Stimulated activated CD8-positive, alpha-beta memory T cell treated with anti-CD3 and anti-CD28 coated beads, Interleukin-7, amount 100 ng/mL, for 1 hour (primary cell): Measurements from ENCODE around the gene MIF4GD.
"Not testable (repeated sequence)": the region's sequence is repeated elsewhere in the genome, so short reads cannot be mapped to it uniquely, and the experiment has no call there.

Experiments used
- DNase-seq, 2 donors: peaks; one replicate each; pipeline ENCODE4 v3.0.0-alpha.2; 2020; ENCODE audit warnings: low read depth in 2 of 2

MIF4GD gene

DNA sequence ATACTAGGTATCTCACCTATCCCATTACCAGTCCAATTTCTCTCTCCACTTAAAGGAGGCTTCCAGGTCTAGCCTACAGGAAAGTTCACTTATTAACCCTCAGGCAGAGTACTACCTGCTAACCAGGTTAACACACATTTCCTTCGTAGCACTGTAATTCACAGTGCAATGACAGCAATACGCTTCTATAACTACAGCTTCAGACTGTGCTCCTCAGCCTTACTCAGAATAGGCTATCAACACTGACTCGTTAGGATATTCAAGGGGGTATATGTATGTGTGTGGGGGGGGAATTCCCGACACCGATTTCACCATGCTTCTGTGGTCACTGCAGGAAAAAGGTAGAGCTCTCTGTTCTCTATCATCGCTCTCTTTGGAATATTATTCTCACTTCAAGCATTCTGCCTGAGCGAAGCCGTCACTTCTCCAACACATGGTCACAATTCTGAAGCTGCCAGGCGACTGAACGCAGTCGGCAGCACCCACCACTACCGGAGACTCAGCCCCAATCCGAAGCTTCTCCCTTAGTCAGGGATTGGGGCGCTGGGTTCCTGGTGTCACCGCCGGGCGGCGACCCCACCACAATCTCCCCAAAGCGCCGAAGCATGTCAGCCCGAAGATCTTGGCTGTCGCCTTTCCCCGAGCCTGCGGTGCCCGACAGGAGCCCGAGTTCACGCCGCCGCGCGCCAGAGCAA, 10.2 kb downstream of the MIF4GD start:
- no peak for DNase-seq

DNA sequence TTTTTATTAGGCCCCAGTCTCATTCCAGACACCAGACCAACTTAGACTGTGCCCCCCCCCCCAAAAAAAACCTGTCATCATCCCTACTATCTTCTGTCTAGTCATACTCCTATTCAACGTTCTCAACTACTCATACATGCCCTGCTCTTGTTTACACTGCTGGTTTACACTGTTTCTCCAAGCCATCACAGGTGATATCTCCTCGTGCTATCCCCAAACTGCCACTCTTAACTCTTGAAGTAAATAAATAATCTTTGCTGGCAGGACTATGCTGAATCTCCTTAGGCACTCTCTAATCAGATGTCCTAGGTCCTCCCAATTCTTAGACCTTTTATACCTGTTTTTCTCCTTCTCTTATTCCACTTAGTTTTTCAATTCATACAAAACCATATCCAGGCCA, 13.8 kb downstream of the MIF4GD start:
- DNase-seq, result not testable (repeated sequence)

DNA sequence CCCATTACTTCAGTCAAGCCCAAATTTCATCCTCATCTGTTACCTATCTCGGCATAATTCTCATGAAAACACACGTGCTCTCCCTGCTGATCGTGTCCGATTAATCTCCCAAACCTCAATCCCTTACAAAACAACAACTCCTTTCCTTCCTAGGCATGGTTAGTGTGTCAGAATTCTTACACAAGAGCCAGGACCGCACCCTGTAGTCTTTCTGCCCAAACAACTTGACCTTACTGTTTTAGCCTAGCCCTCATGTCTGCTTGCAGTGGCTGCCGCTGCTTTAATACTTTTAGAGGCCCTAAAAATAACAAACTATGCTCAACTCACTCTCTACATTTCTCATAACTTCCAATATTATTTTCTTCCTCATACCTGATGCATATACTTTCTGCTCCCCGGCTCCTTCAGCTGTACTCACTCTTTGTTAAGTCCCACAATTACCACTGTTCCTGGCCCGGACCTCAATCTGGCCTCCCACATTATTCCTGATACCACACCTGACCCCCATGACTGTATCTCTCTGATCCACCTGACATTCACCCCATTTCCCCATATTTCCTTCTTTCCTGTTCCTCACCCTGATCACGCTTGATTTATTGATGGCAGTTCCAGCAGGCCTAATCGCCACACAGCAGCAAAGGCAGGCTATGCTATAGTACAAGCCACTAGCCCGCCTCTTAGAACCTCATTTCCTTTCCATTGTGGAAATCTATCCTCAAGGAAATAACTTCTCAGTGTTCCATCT, 14.9 kb downstream of the MIF4GD start:
- not testable (repeated sequence) for DNase-seq

DNA sequence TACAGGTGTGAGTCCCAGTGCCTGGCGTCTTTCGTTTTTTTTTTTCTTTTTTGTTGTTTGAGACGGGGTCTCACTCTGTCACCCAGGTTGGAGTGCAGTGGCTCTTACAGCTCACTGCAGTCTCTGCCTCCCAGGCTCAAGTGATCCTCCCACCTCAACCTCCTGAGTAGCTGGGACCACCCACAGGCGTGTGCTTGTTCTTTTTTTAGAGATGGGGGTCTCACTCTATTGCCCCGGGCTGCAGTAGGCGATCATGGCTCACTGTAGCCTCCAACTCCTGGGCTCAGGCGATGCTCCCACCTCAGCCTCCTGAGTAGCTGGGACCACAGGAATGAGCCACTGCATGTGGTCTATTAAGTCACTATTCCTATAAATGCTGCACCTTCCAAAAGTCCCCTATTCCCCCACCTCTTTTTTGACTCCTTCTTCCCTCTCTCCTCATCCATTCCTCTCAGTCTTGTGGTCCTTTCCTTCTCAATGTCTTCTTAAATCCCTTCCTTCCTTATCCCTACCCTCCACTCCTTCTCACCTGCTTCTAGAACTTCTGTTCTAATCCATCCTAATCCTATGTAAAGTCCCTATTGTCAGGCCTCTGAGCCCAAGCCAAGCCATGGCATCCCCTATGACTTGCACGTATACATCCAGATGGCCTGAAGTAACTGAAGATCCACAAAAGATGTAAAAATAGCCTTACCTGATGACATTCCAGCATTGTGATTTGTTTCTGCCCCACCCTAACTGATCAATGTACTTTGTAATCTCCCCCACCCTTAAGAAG, 18.8 kb downstream of the MIF4GD start:
- no peak for DNase-seq

DNA sequence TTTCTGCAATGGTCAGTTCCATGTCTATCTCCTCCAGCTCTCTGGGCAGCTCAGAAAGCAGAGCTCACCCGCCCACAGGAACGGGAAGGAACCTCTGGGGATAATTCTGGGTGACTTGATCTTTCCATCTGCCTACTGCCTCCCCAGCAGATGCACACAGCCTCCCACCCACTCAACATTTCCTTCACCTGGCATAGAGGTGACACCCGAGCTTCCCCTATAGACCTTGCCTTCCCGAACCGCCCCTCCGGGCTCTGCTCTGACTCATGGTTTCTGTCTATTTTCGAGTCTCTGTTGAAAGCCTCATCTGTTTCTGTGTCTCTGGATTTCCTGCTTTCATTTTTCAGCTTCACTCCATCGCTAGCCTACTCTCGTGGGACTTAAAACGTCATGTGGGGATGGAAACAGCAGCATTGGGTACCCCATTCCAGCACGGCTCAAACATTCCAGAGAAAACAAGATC, 21.0 kb downstream of the MIF4GD start:
- DNase-seq, result peak; percentile 46 to 49

DNA sequence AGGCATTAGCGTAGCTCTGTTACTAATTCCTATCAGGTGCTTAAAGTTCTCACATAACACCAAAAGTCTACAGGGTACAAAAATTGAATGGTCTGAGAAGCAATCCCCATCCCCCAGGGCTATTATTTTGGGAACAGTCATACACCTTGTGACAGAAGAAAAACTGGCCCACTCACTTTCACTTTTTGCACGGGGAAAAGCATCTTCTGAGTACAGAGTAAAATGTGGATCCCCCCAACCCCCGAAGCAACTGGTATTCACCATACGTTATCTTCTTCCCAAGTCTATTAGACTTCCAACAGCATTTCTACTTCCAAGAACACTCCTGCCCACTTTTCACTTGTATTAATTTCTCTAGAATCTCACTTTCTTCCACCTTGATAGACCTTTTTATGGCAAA, 21.5 kb downstream of the MIF4GD start:
- no peak for DNase-seq

DNA sequence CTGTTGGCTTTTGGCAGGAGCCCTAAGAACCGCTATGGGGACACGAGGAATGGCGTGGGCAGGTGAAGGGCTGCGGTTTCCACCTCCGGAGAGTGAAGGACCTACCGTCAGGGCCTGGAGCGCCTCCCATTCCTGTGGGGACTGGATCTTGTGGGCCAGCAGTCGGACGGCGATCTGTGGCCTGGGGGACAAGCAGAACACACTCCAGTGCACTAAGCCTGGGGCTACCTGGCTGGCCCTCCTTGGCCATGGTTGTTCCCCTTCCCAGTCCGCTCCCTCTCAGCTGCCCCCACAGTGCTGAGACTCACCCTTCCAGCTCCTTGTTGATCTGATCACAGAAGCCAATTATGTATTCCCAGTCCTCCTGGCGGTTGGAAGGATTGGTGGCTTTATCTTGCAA, 24.6 kb downstream of the MIF4GD start:
- no peak for DNase-seq

DNA sequence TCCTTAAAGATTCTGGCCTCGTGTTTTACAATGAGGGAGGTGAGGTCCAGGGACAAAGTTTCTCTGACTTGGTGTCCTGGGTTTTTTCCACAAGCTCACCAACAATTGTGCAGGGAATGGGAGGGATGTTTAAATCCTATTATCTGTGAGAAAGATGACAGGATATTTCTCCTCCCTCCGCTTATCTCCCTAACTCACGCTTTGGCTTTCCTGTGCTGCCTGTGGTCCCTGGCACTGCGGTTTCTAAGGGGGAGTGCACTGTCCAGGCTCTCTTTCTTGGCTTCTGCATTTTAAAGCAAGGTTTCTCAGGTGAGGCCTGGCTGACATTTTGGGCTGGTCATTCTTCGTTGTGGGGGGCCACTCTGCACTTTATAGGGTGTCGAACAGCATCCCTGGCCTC, 26.0 kb downstream of the MIF4GD start:
- no peak for DNase-seq

DNA sequence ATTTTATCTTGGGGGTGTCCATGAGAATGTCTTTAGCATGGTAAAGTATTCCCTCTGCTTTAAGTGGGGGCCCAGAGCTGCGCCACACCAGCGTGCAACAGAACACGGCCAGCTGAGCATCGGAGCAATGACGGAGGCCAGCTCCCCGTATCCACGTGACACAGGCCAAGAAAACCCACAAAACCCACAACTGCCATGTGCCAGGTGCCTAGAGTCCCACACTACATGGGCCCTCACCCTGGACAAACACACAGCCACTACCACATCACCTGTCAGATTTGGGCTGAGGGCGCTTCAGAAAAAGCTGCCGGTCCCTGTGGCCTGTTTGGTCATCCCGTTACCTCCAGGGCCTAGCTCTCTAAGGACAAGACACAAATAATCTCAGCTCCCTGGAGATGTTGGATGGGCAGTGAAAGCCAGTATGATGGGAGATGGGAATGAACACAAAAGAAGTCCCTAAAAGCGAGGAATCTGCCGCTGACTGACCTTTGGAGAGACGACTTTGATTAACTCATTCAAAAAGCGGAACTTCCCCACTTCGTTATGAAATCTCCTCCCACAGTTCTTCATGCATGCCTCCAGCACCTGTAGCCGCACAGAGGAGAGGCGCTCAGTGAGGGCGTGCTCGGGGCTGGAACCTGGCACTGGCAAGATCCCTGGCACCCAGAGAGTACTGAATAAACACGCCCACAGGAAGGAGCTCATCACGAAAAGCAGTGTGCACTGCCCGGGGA, 26.7 kb downstream of the MIF4GD start:
- DNase-seq, result no peak

DNA sequence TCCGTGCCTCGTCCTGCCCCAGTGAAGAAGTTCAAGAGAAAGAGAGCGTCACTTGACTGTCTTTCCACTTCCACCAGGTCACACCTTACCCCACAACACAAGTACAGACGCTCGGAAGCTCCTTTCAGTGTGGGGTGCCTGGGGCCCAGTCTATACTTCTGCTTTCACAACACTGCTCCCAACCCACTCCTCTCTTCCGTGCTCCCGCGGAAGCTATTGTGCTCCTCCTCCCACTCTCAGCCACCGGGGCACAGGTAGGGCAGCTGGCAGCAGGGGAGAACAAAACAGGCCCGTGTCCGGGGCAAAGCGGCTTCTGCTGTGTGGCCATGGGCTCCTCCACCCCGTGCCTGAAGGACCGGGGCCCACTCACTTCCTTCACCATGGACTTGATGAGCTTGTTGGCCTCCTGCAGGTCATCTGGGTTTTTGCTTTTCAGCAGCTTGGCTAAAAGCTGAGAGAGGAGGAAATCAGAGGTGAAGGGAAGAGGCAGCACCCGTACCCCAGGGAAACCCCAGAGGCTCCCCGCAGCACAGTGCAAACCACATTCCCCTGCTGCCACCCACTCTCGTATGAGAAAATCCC, 28.5 kb downstream of the MIF4GD start:
- no peak for DNase-seq

DNA sequence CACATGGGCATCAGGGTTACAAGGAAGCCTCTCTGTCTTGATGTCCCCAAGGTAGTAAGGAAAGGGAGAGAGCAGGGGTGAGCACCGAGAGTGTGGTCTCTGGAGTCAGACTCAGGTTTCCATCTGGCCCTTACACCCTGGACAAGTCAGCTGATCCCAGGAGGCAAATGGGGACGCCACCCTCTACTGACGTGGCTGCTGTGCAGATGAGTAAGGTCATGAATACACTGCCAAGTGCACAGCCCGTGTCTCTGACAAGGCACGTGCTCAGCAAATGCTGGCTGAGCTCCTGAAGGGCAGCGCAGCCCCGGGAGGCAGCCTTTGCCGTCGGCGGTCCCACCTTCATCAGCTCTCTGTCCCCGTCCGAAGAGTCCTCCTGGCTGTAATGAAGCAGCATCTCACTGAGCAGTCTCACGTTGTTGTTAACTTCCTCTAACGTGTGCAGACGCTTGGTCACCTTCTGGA, 29.0 kb downstream of the MIF4GD start:
- DNase-seq, result no peak

DNA sequence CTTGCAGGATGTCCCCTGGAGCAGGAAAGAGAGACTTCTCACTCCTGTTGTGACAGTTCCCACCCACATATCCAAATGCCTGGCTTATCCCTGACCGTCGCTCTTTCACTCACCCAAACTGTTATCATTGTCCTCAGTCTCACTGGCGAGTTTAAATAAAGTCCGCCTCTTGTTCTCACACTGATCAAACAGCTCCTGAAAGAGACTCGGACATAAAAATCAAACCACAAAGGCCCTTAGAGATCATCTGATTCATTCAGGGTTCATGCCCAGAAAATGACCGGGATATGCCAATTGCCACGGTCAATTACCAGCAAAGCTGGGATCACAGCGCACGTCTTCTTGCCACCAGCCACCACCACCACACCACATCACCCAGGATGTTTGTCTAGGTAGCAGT, 29.5 kb downstream of the MIF4GD start:
- DNase-seq, result no peak

DNA sequence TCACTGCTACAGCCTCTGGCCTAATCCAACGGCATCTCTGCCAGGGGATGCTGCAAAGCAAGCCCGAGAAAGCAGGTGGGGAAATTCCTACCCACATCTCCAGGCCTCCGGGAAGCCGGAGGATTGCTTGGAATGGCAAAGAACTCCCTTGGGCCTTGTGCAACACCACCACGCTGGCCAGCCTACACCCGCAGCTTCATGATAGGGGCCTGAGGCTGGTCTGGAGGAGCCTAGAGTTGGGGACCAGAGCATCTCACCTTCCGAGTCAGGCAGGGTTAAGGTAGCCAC, 29.9 kb downstream of the MIF4GD start:
- no peak for DNase-seq

DNA sequence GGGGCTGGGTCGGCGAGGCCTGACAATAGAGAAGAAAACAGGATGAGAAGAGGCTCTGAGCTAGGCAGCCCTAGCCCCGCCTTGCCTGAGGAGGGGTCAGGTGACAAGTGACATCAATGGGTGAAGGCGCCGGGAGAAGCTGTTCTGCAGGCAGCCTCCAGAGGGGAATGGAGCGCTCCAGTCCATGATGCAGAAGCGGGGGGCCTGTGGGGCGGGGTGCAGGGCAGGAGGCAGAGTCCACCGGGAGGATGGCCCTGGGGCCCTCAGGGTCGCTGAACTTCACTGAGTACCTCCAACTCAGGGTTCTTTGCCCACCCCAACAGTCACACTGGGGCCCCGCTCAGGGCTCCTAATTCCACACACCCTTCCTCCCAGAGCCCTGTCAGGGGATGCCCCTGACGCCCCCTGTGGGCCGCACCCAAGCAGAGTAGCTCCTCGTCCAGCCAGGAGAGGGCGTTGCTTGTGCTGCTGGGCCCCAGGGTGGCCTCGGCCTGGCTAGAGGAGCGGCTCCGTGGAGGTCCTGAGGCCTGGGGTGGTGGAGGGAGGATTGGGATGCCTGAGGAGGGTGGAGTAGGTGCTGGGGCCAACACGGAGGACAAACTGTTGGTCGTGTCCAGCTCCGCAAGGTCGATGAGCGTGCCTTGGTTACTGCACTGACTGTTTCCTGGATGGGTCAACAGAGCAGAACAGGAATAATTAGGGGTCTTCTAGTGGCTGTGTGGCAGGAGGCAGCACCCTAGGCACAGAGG, 30.5 kb downstream of the MIF4GD start:
- DNase-seq, result no peak

DNA sequence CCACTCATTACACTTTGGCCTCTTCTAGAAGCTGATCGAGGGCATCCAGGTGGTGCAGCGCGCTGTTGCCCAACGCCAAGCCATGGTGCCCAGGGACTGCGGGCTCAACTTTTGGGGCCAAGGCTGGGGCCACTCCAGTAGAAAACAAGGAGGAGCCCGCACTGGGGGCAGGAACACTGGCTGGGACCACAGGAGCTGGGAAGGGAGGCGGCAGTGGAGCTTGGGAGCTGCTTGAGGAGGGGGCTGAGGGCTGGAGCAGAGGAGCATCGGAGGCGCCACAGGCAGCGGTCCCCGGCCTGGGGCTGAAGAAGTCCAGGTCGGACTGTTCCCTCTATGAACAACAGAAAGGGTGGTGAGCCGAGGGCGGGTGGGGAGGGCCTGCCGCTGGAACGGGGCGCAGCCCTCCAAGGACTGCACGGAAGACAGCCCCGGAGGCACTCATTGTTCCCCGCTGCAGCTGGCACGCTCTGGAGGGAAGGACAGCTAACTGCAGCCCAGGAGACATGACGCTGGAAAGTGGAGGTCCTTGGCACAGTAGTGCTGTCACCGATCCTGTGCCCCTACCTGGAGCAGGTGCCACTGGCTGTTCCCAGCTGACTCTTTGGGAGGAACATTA, 31.1 kb downstream of the MIF4GD start:
- DNase-seq, result no peak

DNA sequence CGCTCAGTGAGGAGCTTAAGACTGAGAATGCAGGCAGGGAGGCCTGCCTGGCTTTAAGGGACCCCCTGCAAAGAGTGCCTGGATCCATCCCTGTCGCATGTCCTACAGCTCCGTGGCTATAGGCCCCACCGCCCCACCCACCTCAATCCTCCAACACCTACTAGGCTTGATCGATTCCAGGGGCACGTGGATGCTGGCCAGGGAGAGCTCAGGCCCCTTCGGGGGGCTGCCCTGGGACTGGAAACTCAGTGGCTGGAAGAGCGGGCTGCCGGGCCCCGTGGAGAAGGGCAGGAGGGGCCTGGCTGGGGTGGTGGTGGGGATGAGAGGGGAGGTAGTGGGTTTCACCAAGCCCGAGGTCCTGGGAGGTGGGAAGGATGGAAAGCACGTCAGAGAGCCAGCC, 31.8 kb downstream of the MIF4GD start:
- DNase-seq, result no peak

DNA sequence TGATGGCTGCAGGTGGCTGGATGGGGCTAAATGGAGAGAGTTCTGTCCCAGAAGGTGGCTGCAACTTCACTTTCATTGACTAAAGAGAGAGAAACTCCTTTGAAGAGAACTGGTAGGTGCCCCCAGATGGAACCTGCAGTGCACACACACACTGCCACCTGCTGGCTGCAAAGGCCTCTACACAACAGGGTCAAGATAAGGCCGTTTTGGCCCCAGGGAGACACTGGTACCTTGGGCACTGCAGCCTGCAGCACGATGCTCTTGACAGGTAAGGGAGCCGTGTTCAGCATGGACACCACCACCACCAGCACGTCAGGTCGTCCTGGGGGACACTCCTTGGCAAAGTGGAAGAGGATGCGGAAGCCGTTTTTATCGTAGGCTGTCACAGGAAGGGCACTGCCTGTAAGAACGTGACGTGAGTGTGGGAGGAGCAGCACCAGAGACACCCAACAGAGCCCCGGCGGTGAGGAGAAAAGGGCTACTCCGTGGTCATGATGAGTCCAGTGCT, 32.3 kb downstream of the MIF4GD start:
- DNase-seq, result peak in 1 of 2 donors; percentile 36

DNA sequence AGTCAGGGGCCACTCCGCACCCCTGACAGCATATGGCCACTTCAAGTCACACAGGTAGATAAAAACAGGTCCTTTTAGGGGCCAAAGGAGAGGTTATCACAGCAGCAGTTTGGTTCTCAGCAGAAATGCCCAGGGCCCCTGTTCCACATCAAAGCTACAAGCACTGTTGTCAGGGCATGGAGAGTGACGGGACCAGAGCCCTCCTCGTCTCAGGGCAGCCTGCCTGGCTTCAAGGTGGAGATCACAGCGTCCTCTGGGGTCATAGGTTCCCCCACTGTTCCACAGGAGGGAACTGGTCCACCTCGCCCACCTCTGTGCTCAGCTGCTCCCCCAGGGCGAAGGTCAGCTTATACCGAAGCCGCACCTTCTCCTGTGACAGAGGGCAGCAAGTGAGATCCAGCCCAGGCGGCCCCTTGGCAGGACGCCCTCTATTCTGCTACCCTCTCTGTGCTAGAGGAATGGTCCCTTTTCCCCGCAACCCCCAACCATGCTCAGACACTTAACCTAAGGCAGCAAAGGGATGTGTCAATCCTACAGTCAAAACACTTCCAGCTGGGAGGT, 32.9 kb downstream of the MIF4GD start:
- no peak for DNase-seq

DNA sequence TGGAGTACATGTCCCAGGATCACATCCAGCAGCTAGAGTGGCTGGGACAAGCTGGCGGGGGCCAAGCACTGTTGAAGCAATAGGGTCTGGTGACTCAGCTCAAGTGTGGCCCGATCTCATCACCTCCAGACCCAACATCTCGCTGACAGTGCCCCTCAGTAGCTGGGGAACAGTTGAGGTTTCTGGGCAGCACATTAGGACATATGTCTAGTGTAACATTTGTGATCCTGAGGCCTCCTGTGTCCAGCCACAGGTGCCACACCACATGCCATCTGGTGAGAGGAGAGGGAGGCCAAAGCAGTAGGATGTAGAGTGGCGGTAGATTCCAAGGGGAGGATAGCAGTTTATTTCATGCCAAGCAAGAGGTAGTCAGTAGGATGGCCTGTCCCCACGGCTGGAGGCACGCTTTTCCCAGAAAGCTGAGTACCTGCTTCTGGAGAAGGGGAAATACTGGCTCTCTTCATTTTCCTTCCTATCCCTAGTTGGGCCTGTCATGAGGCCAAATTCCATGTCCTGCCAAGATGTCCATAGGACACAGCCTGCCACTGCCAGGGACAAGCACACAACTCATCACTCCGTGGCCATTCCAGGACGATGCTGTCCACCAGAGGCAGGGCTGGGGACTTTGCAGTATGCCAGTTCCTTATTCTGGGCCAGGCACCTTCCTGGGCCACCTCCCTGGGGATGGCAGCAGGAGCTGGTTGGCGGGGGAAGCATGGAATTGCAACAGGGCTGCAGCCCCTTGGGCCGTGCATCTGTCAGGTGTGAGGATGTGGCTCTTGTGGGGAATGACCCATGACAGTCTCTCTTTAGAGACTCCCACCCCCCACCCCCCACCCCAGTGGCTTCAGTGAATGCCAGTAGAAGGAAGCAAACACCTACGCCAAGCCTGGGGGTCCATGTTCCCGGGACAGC, 33.7 kb downstream of the MIF4GD start:
- DNase-seq, result no peak
